SK-N-MC (cell line): ENCODE measurements around the gene CAMTA1.

Experiments used
- DNase-seq: peaks from one replicate; pipeline ENCODE4 v3.0.0-alpha.2; 2011; ENCODE audit warnings: low read depth, low spot score
- H3K27ac ChIP-seq: fragments of 200-600 bp; sonication (generic); 2 replicates; pipeline ENCODE4 v1.5.1; 2016; ENCODE audit warnings: mixed run types
- H3K36me3 ChIP-seq: fragments of 200-600 bp; sonication (generic); 2 replicates; pipeline ENCODE4 v1.6.1; 2017; ENCODE audit warnings: antibody characterized with exemption, low read length, mixed read lengths; ENCODE audit not compliant: insufficient read depth
- H3K4me3 ChIP-seq: fragments of 200-600 bp; sonication (generic); 2 replicates; pipeline ENCODE4 v1.5.1; 2016
- H3K9ac ChIP-seq: fragments of 200-600 bp; sonication (generic); 2 replicates; pipeline ENCODE4 v1.8.0; 2017; ENCODE audit warnings: mixed run types, mixed read lengths; ENCODE audit not compliant: insufficient read length
- H3K9me3 ChIP-seq: fragments of 200-600 bp; sonication (generic); 2 replicates; pipeline ENCODE4 v1.6.1; 2017; ENCODE audit warnings: low read depth, mild to moderate bottlenecking, antibody characterized with exemption, low read length, moderate library complexity, mixed read lengths
- EZH2 ChIP-seq: fragments of 200-600 bp; sonication (generic); IDR thresholded peaks from one replicate; pipeline ENCODE4 v1.6.1; 2017; ENCODE audit warnings: antibody characterized with exemption
- FOXP2 ChIP-seq: optimal IDR thresholded peaks from 2 replicates; pipeline ENCODE3; 2011; ENCODE audit warnings: mild to moderate bottlenecking, moderate library complexity; ENCODE audit not compliant: insufficient read depth; ENCODE audit errors: extremely low read length, control extremely low read depth
- POLR2AphosphoS5 ChIP-seq: IDR thresholded peaks from 2 replicates; pipeline ENCODE4 v1.6.1; 2012; ENCODE audit warnings: mild to moderate bottlenecking, low read depth, low read length, borderline replicate concordance

Gene CAMTA1

DNA sequence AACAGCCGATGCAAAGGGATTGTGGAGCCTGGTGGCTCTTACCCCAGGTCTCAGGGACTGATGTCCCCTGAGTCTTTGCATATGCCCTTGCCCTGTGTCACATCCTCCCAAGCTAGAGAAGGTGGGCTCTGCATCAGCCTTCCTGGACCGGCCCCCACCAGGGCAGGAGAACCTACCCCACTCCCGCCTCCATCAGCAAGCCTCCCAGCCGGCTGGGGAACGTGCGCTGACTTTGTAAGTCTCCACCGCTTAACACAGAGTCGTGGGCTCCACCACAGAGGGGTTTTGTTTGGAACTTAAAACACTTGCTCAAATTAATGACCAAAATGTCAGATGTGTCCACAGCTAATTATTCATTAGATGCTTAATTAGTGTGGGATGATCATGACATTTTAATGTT lies 730.6 kb downstream of the CAMTA1 start:
- H3K9me3 ChIP-seq = no peaks in the 10 kb centered on the region
- DNase-seq = no peak
- no peaks in the 10 kb centered on the region for H3K36me3 ChIP-seq
- H3K4me3 ChIP-seq = no peak overlapping the region
- no peak overlapping the region for H3K27ac ChIP-seq
- no peak overlapping the region for H3K9ac ChIP-seq
- no peak for TF ChIP-seq FOXP2
- no peak for TF ChIP-seq POLR2AphosphoS5
- TF ChIP-seq EZH2 = no peak

GRCh38 chr1:7516341-7516740 lies 731.1 kb downstream of the CAMTA1 start:
- Histone ChIP-seq H3K36me3 (no peaks in the 10 kb centered on the region), H3K4me3 (no peak overlapping the region), H3K27ac (no peak overlapping the region), H3K9me3 (no peaks in the 10 kb centered on the region), H3K9ac (no peak overlapping the region)
- no peak for TF ChIP-seq EZH2
- TF ChIP-seq POLR2AphosphoS5 = no peak
- no peak for TF ChIP-seq FOXP2
- DNase-seq = no peak

DNA sequence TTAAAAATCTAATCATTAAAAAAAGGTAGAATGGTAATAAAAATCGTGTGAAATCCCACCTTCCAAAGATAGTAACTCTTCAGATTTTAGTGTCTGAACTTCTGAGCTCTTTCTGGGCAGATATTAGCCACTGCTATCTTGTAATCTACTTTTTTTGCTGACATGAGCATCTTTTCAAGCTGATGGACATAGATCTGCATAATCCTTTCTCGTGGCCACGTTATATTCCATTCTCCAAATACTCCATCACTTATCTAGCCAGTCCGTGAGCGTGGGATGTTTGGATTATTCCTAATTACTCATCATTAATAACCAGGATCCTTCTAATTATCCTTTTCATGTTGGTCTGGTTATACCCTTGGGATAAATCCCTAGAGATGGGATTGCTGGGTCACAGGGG lies 731.7 kb downstream of the CAMTA1 start:
- TF ChIP-seq EZH2 = no peak
- TF ChIP-seq FOXP2 = no peak
- Histone ChIP-seq H3K27ac (no peak overlapping the region), H3K9ac (no peak overlapping the region), H3K4me3 (no peak overlapping the region), H3K9me3 (no peaks in the 10 kb centered on the region), H3K36me3 (no peaks in the 10 kb centered on the region)
- no peak for DNase-seq

GRCh38 chr1:7517611-7518330 lies 732.5 kb downstream of the CAMTA1 start:
- Histone ChIP-seq H3K4me3 (no peak overlapping the region), H3K36me3 (no peaks in the 10 kb centered on the region), H3K9ac (no peak overlapping the region), H3K27ac (no peak overlapping the region), H3K9me3 (no peaks in the 10 kb centered on the region)
- TF ChIP-seq POLR2AphosphoS5 = no peak
- no peak for TF ChIP-seq FOXP2
- no peak for TF ChIP-seq EZH2
- DNase-seq = no peak

GRCh38 chr1:7518411-7518810 lies 733.2 kb downstream of the CAMTA1 start:
- TF ChIP-seq FOXP2 (no peak), EZH2 (no peak), POLR2AphosphoS5 (no peak)
- H3K27ac ChIP-seq = no peak overlapping the region
- no peak for DNase-seq
- H3K36me3 ChIP-seq = no peaks in the 10 kb centered on the region
- no peak overlapping the region for H3K9ac ChIP-seq
- H3K4me3 ChIP-seq = no peak overlapping the region
- H3K9me3 ChIP-seq = no peaks in the 10 kb centered on the region

- Histone ChIP-seq H3K9ac (no peak overlapping the region), H3K27ac (no peak overlapping the region), H3K36me3 (no peaks in the 10 kb centered on the region), H3K9me3 (no peaks in the 10 kb centered on the region), H3K4me3 (no peak overlapping the region)
- DNase-seq = no peak
- no peak for TF ChIP-seq FOXP2
- TF ChIP-seq EZH2 = no peak
Observed at GRCh38 chr1:7519181-7519860, 734.1 kb downstream of the CAMTA1 start.

DNA sequence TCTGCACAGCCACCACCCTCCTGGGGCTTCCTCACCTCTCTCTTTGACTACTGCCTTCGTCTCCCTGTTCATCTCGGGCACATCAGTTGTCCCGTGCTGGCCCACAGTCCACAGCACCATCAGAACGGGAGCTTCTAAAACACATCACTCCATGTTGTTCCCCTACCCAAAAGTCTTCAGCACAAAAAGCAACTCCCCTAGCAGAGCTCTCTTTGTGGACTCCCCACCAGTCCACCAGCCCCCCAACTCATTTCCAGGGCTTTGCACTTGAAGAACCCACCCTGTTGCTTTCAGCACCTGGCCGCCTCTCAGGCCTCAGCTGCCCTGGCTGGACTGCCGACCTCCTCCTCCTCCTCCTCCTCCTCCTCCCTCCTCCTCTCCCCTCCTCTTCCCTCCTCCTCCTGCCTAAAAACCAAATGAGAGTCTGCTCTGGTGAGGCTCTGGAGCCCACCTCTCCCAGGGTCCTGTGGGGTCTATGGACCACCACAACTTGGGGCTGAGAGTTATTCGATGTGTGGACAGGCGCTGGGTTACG lies 734.7 kb downstream of the CAMTA1 start:
- H3K9me3 ChIP-seq = no peaks in the 10 kb centered on the region
- no peak overlapping the region for H3K4me3 ChIP-seq
- TF ChIP-seq FOXP2 = no peak
- no peak for TF ChIP-seq EZH2
- no peak for TF ChIP-seq POLR2AphosphoS5
- no peak for DNase-seq
- H3K9ac ChIP-seq = no peak overlapping the region
- H3K27ac ChIP-seq = no peak overlapping the region
- no peaks in the 10 kb centered on the region for H3K36me3 ChIP-seq

- Histone ChIP-seq H3K9ac (no peak overlapping the region), H3K4me3 (no peak overlapping the region), H3K9me3 (no peaks in the 10 kb centered on the region), H3K36me3 (no peaks in the 10 kb centered on the region), H3K27ac (no peak overlapping the region)
- no peak for DNase-seq
- TF ChIP-seq EZH2 (no peak), POLR2AphosphoS5 (no peak), FOXP2 (no peak)
Observed at GRCh38 chr1:7520496-7520895, 735.2 kb downstream of the CAMTA1 start.
